Neural cell (in vitro differentiated cells): Measurements from ENCODE around the gene CPS1. TPM values are rescaled to one million over a fixed set of nuclear protein-coding genes. Genes with fewer than 3 reads are reported as not detected.

ENCODE experiments used
- H2AFZ ChIP-seq: fragments of 200-600, 300-800 bp; sonication (generic), shearing (Covaris generic); 2 replicates; pipeline ENCODE4 v1.6.0; 2014; ENCODE audit warnings: low read depth, mild to moderate bottlenecking, antibody characterized with exemption, low read length, moderate library complexity
- H3F3A ChIP-seq: fragments of 200-600 bp; shearing (Covaris generic); 2 replicates; pipeline ENCODE4 v1.6.1; 2016; ENCODE audit warnings: mild to moderate bottlenecking, moderate library complexity, mixed read lengths, antibody characterized with exemption, low read length; ENCODE audit not compliant: insufficient read depth, poor library complexity, severe bottlenecking
- H3K27ac ChIP-seq: fragments of 200-600, 300-800 bp; sonication (generic), shearing (Covaris generic); 2 replicates; pipeline ENCODE4 v1.5.1; 2014; ENCODE audit warnings: mild to moderate bottlenecking, low read length, moderate library complexity
- H3K27me3 ChIP-seq: fragments of 300-800, 200-600 bp; sonication (generic), shearing (Covaris generic); 2 replicates; pipeline ENCODE4 v1.6.0; 2014; ENCODE audit warnings: mild to moderate bottlenecking, low read depth, low read length, moderate library complexity; ENCODE audit not compliant: insufficient read depth
- H3K36me3 ChIP-seq: fragments of 300-800, 200-600 bp; sonication (generic), shearing (Covaris generic); 2 replicates; pipeline ENCODE4 v1.5.1; 2014; ENCODE audit warnings: mild to moderate bottlenecking, antibody characterized with exemption, low read length, moderate library complexity; ENCODE audit not compliant: insufficient read depth
- H3K4me2 ChIP-seq: fragments of 300-800, 200-600 bp; sonication (generic), shearing (Covaris generic); 2 replicates; pipeline ENCODE4 v1.6.0; 2014; ENCODE audit warnings: mild to moderate bottlenecking, low read length
- H3K4me3 ChIP-seq: fragments of 300-800, 200-600 bp; sonication (generic), shearing (Covaris generic); 2 replicates; pipeline ENCODE4 v1.5.1; 2014; ENCODE audit warnings: mild to moderate bottlenecking, low read length, moderate library complexity
- H3K79me2 ChIP-seq: fragments of 200-600 bp; shearing (Covaris generic); replicated peaks from 2 replicates; pipeline ENCODE4 v1.6.0; 2014; ENCODE audit warnings: mild to moderate bottlenecking, low read length, moderate library complexity; ENCODE audit not compliant: insufficient read depth
- H3K9ac ChIP-seq: fragments of 300-800, 200-600 bp; sonication (generic), shearing (Covaris generic); 2 replicates; pipeline ENCODE4 v1.6.1; 2016; ENCODE audit warnings: mild to moderate bottlenecking, low read length, mixed read lengths
- H3K9me2 ChIP-seq: fragments of 200-600 bp; shearing (Covaris generic); 2 replicates; pipeline ENCODE4 v1.6.1; 2016; ENCODE audit warnings: mild to moderate bottlenecking, low read length, mixed read lengths; ENCODE audit not compliant: insufficient read depth
- H3K9me3 ChIP-seq: fragments of 200-600, 300-800 bp; sonication (generic), shearing (Covaris generic); 2 replicates; pipeline ENCODE4 v1.6.1; 2016; ENCODE audit warnings: mild to moderate bottlenecking, mixed run types, low read length, moderate library complexity, mixed read lengths
- H4K20me1 ChIP-seq: fragments of 200-600 bp; shearing (Covaris generic); 2 replicates; pipeline ENCODE4 v1.6.1; 2016; ENCODE audit warnings: mild to moderate bottlenecking, mixed run types; ENCODE audit not compliant: insufficient read depth
- EP300 ChIP-seq: fragments of 450-650 bp; conservative IDR thresholded peaks from 2 replicates; pipeline ENCODE4 v1.6.1; 2014; ENCODE audit warnings: antibody characterized with exemption, mild to moderate bottlenecking, moderate library complexity; ENCODE audit not compliant: poor library complexity, severe bottlenecking
- EZH2 ChIP-seq: fragments of 200-600, 300-800 bp; shearing (Covaris generic), sonication (generic); IDR thresholded peaks from 2 replicates; pipeline ENCODE4 v1.6.1; 2014; ENCODE audit warnings: antibody characterized with exemption, low read length, borderline replicate concordance, mild to moderate bottlenecking; ENCODE audit not compliant: insufficient read depth, poor library complexity, severe bottlenecking
- MXI1 ChIP-seq: fragments of 450-650 bp; conservative IDR thresholded peaks from 2 replicates; pipeline ENCODE4 v1.6.1; 2014; ENCODE audit warnings: antibody characterized with exemption, mild to moderate bottlenecking; ENCODE audit not compliant: poor library complexity, severe bottlenecking
- POLR2AphosphoS5 ChIP-seq: IDR thresholded peaks from 2 replicates; pipeline ENCODE4 v1.6.1; 2012
- RAD21 ChIP-seq: fragments of 450-650 bp; conservative IDR thresholded peaks from 2 replicates; pipeline ENCODE4 v1.6.1; 2014; ENCODE audit warnings: antibody characterized with exemption, mild to moderate bottlenecking, moderate library complexity
- SMC3 ChIP-seq: fragments of 450-650 bp; conservative IDR thresholded peaks from 2 replicates; pipeline ENCODE4 v1.6.1; 2014; ENCODE audit warnings: antibody characterized with exemption, mild to moderate bottlenecking, moderate library complexity; ENCODE audit not compliant: poor library complexity
- TAF1 ChIP-seq: IDR thresholded peaks from 2 replicates; pipeline ENCODE4 v1.6.1; 2012; ENCODE audit warnings: low read depth
- polyA plus RNA-seq: library from polyadenylated mRNA; depleted of rRNA; stranded (reverse); fragments of >200 nt; gene quantifications from 2 replicates; pipeline ENCODE4 v1.2.3, GENCODE V29; 2014
- TF ChIP-seq, protein P1 (sequence below): IDR thresholded peaks from 2 replicates; pipeline ENCODE4 v1.6.1; 2012; ENCODE audit warnings: borderline replicate concordance
- TF ChIP-seq, protein P2 (sequence below): fragments of 450-650 bp; IDR thresholded peaks from 2 replicates; pipeline ENCODE4 v1.5.1; 2014; ENCODE audit warnings: antibody characterized with exemption, mild to moderate bottlenecking, moderate library complexity; ENCODE audit not compliant: poor library complexity, severe bottlenecking

CPS1 gene
- polyA plus RNA-seq, 1 donor from 2014 or later, result 0.25 TPM

DNA sequence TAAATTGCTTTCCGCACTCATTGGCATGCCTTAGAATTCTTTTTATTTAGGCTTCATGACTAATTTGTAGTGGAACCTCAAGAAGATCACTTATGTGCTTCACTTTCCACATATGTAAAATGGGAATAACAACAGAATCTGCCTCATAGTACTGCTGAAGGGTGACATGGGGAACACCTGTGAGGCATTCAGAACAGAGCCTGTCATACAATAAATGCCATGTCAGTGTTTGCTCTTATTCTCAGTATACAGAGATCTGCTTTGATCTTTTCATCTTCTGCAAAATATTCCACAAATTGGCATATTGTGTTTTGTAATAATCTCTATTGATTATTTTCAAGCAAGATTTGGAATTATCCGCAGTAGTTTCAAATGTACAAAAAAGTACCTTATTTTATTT, 17.4 kb upstream of the CPS1 start:
- no peak for TF ChIP-seq MXI1
- no peak for TF ChIP-seq TAF1
- no peak for TF ChIP-seq RAD21
- TF ChIP-seq, protein P1, sequence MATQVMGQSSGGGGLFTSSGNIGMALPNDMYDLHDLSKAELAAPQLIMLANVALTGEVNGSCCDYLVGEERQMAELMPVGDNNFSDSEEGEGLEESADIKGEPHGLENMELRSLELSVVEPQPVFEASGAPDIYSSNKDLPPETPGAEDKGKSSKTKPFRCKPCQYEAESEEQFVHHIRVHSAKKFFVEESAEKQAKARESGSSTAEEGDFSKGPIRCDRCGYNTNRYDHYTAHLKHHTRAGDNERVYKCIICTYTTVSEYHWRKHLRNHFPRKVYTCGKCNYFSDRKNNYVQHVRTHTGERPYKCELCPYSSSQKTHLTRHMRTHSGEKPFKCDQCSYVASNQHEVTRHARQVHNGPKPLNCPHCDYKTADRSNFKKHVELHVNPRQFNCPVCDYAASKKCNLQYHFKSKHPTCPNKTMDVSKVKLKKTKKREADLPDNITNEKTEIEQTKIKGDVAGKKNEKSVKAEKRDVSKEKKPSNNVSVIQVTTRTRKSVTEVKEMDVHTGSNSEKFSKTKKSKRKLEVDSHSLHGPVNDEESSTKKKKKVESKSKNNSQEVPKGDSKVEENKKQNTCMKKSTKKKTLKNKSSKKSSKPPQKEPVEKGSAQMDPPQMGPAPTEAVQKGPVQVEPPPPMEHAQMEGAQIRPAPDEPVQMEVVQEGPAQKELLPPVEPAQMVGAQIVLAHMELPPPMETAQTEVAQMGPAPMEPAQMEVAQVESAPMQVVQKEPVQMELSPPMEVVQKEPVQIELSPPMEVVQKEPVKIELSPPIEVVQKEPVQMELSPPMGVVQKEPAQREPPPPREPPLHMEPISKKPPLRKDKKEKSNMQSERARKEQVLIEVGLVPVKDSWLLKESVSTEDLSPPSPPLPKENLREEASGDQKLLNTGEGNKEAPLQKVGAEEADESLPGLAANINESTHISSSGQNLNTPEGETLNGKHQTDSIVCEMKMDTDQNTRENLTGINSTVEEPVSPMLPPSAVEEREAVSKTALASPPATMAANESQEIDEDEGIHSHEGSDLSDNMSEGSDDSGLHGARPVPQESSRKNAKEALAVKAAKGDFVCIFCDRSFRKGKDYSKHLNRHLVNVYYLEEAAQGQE, result no peak
- TF ChIP-seq EP300, result no peak
- no peak for TF ChIP-seq POLR2AphosphoS5
- no peak for TF ChIP-seq SMC3
- TF ChIP-seq, protein P2, sequence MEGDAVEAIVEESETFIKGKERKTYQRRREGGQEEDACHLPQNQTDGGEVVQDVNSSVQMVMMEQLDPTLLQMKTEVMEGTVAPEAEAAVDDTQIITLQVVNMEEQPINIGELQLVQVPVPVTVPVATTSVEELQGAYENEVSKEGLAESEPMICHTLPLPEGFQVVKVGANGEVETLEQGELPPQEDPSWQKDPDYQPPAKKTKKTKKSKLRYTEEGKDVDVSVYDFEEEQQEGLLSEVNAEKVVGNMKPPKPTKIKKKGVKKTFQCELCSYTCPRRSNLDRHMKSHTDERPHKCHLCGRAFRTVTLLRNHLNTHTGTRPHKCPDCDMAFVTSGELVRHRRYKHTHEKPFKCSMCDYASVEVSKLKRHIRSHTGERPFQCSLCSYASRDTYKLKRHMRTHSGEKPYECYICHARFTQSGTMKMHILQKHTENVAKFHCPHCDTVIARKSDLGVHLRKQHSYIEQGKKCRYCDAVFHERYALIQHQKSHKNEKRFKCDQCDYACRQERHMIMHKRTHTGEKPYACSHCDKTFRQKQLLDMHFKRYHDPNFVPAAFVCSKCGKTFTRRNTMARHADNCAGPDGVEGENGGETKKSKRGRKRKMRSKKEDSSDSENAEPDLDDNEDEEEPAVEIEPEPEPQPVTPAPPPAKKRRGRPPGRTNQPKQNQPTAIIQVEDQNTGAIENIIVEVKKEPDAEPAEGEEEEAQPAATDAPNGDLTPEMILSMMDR, result no peak
- TF ChIP-seq EZH2, result no peak
- Histone ChIP-seq H3K27me3 (no peaks in the 10 kb centered on the region), H3K9ac (no peak overlapping the region), H3K9me3 (no peaks in the 10 kb centered on the region), H3K4me3 (no peak overlapping the region), H3K79me2 (no peaks in the 10 kb centered on the region), H3F3A (no peaks in the 10 kb centered on the region), H2AFZ (no peak overlapping the region), H4K20me1 (no peaks in the 10 kb centered on the region), H3K36me3 (no peaks in the 10 kb centered on the region), H3K4me2 (no peak overlapping the region), H3K9me2 (no peaks in the 10 kb centered on the region), H3K27ac (no peak overlapping the region)

DNA sequence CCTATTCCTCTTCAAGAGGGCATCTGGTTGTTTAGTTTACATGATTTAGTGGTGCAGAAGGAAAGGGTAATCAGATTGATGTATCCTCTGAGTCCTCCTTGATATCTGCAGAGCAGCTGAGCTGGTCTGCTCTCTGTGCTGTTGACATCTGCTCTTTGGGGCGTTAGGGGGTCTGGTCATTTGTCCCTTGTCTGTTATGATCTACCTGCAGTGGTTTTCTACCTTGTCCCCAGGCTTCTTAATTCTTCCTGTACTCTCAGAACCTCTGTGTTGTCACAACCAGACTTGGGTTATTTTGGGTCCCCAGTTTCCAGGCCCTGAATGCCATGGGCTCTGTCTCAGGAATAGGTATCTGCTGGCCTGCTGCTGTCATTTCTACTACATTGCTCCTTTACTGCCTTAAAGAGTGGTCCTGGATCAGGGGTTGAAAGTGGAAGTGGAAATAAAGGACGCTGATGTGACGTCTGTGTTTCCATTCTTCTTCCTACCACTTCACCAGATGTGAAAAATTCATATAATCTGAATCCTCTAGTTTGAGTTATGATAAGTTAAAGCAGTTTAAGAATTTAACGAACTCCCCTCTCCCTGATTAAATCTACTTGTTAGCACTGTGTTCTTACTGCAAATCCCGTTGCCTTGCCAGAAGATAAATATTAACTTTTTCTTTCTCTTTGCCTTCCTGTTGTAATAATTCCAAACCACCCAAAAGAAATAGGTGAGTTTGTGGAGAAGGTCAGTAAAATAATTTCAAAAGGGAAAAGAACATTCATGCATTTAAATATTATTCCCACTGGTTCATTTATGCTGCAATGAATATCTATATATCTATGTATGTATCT, 16.6 kb upstream of the CPS1 start:
- Histone ChIP-seq H3F3A (no peaks in the 10 kb centered on the region), H3K27ac (no peak overlapping the region), H3K4me2 (no peak overlapping the region), H3K79me2 (no peaks in the 10 kb centered on the region), H3K9ac (no peak overlapping the region), H3K9me2 (no peaks in the 10 kb centered on the region), H3K4me3 (no peak overlapping the region), H3K27me3 (no peaks in the 10 kb centered on the region), H4K20me1 (no peaks in the 10 kb centered on the region), H2AFZ (no peak overlapping the region), H3K36me3 (no peaks in the 10 kb centered on the region), H3K9me3 (no peaks in the 10 kb centered on the region)
- TF ChIP-seq TAF1 (no peak), POLR2AphosphoS5 (no peak), MXI1 (no peak), EZH2 (no peak), RAD21 (no peak), SMC3 (no peak), EP300 (no peak)
- TF ChIP-seq, protein P1, result no peak
- TF ChIP-seq, protein P2, result no peak
